Neuronal stem cell (in vitro differentiated cells): ENCODE measurements around the gene CCM2.

Experiments used
- DNase-seq: peaks from one replicate; pipeline ENCODE4 v3.0.0-alpha.2; 2013; ENCODE audit warnings: low spot score
- H2AFZ ChIP-seq: one replicate; pipeline ENCODE4 v1.6.1; 2013; ENCODE audit warnings: mild to moderate bottlenecking, low read length, inconsistent platforms
- H2AK5ac ChIP-seq: 2 replicates; pipeline ENCODE4 v1.6.1; 2013; ENCODE audit warnings: low read depth, mild to moderate bottlenecking, inconsistent platforms, low read length, moderate library complexity, mixed read lengths
- H2BK120ac ChIP-seq: 2 replicates; pipeline ENCODE4 v1.6.1; 2013; ENCODE audit warnings: low read depth, mild to moderate bottlenecking, inconsistent platforms, low read length, moderate library complexity, mixed read lengths
- H2BK12ac ChIP-seq: one replicate; pipeline ENCODE4 v1.6.1; 2013; ENCODE audit warnings: low read length, inconsistent platforms
- H2BK15ac ChIP-seq: 2 replicates; pipeline ENCODE4 v1.6.1; 2013; ENCODE audit warnings: mild to moderate bottlenecking, low read length, inconsistent platforms, mixed read lengths
- H2BK5ac ChIP-seq: one replicate; pipeline ENCODE4 v1.6.1; 2013; ENCODE audit warnings: inconsistent platforms, mild to moderate bottlenecking, low read length, moderate library complexity
- H3K14ac ChIP-seq: one replicate; pipeline ENCODE4 v1.6.1; 2013; ENCODE audit warnings: low read length, inconsistent platforms
- H3K18ac ChIP-seq: 2 replicates; pipeline ENCODE4 v1.6.1; 2013; ENCODE audit warnings: low read length, inconsistent platforms
- H3K23ac ChIP-seq: 2 replicates; pipeline ENCODE4 v1.6.1; 2013; ENCODE audit warnings: low read depth, mild to moderate bottlenecking, mixed read lengths, low read length, inconsistent platforms; ENCODE audit not compliant: poor library complexity
- H3K27ac ChIP-seq: replicated peaks from 3 replicates; pipeline ENCODE4 v1.5.1; 2013; ENCODE audit warnings: low read length, inconsistent platforms
- H3K27me3 ChIP-seq, 3 experiments: 2 replicates each; pipeline ENCODE4 v1.6.1; 2013; ENCODE audit warnings: low read length in 3 of 3, mild to moderate bottlenecking in 2 of 3, inconsistent platforms in 1 of 3, low read depth in 1 of 3, mixed read lengths in 1 of 3, moderate library complexity in 1 of 3; ENCODE audit not compliant: control insufficient read depth in 3 of 3, insufficient read depth in 3 of 3
- H3K36me3 ChIP-seq, 2 donors: replicated peaks in 1 of 2; 2 replicates each; pipeline ENCODE4 v1.6.1; 2013; ENCODE audit warnings: low read length in 2 of 2; ENCODE audit not compliant: control insufficient read depth in 2 of 2, insufficient read depth in 2 of 2
- H3K4ac ChIP-seq: 2 replicates; pipeline ENCODE4 v1.6.1; 2013; ENCODE audit warnings: inconsistent platforms, mild to moderate bottlenecking, low read length, moderate library complexity
- H3K4me1 ChIP-seq, 2 donors: 1 replicate in 1 of 2; 2 replicates in 1 of 2; pipeline ENCODE4 v1.6.1; 2013; ENCODE audit warnings: low read length in 2 of 2, low read depth in 1 of 2; ENCODE audit not compliant: control insufficient read depth in 2 of 2, insufficient read depth in 1 of 2
- H3K4me2 ChIP-seq: one replicate; pipeline ENCODE4 v1.6.1; 2013; ENCODE audit warnings: mild to moderate bottlenecking, low read length, inconsistent platforms; ENCODE audit not compliant: insufficient read depth, poor library complexity, severe bottlenecking
- H3K4me3 ChIP-seq, 2 donors: 2 replicates each; pipeline ENCODE4 v1.5.1; 2013; ENCODE audit warnings: low read length in 2 of 2, mild to moderate bottlenecking in 2 of 2, inconsistent platforms in 1 of 2, moderate library complexity in 1 of 2
- H3K79me1 ChIP-seq: one replicate; pipeline ENCODE4 v1.6.1; 2013; ENCODE audit warnings: low read depth, mild to moderate bottlenecking, inconsistent platforms, low read length, moderate library complexity
- H3K9ac ChIP-seq: one replicate; pipeline ENCODE4 v1.6.1; 2013; ENCODE audit warnings: mild to moderate bottlenecking, low read depth, low read length, inconsistent platforms; ENCODE audit not compliant: poor library complexity
- H3K9me3 ChIP-seq, 2 donors: replicated peaks in 1 of 2; 2 replicates each; pipeline versions ENCODE3 to v1.6.1; 2013; ENCODE audit warnings: low read length in 2 of 2, mild to moderate bottlenecking in 2 of 2, inconsistent platforms in 1 of 2, low read depth in 1 of 2, mixed read lengths in 1 of 2, moderate library complexity in 1 of 2; ENCODE audit not compliant: control insufficient read depth in 2 of 2, insufficient read depth in 1 of 2
- H4K8ac ChIP-seq: one replicate; pipeline ENCODE4 v1.6.1; 2013; ENCODE audit warnings: low read depth, mild to moderate bottlenecking, inconsistent platforms, low read length, moderate library complexity
- H4K91ac ChIP-seq: one replicate; pipeline ENCODE4 v1.6.1; 2013; ENCODE audit warnings: low read length, low read depth, mild to moderate bottlenecking, inconsistent platforms; ENCODE audit not compliant: poor library complexity
- WGBS, 2 donors: extraction: QIAGEN DNeasy Blood & Tissue Kit; methylation state at CpG; one replicate each; pipeline ENCODE4 v1.1.7; 2013; ENCODE audit warnings: missing lambda C conversion rate in 2 of 2, mixed read lengths in 1 of 2; ENCODE audit not compliant: insufficient read length in 2 of 2, insufficient replicate concordance in 1 of 2; ENCODE audit errors: extremely low coverage in 2 of 2; 5-methylcytosine and 5-hydroxymethylcytosine counted together

Gene CCM2

DNA sequence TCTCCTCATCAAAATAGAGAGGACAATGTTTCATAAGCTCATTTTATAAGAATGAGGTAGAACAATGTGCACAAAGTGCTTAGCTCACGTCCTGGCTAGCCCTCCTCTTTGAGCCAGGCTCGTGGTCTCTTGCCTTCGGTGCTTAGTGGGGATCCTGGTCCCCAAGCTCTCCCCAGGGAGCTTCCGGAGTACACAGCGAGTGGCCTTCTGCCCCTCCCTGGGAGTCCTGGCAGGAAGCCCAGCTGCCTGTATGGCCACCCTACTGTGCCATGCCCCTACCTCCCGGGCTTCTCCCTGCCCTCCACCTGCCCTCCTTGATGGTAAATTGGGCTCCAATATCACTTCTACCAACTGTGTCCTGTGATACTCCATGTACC is 22.1 kb upstream of the CCM2 start:
- no peak overlapping the region for H4K8ac ChIP-seq
- no peaks in the 10 kb centered on the region for H3K9me3 ChIP-seq
- H2BK12ac ChIP-seq = no peak overlapping the region
- H3K27me3 ChIP-seq = peaks cover 0 to 5% (median 0%) of the 10 kb centered on the region in 3 experiments
- H3K14ac ChIP-seq = peak overlapping the region; percentile 23
- H3K79me1 ChIP-seq = peaks cover 1% of the 10 kb centered on the region
- WGBS, 2 donors = no CpG with 5 or more reads among the region's 6 CpGs
- peaks cover 4 to 11% of the 10 kb centered on the region in 2 donors for H3K36me3 ChIP-seq
- no peaks in the 10 kb centered on the region for H3K4me1 ChIP-seq
- peak overlapping the region; percentile 15 for H3K9ac ChIP-seq
- no peak overlapping the region for H3K27ac ChIP-seq
- H2BK15ac ChIP-seq = no peak overlapping the region
- DNase-seq = no peak
- H2AK5ac ChIP-seq = no peak overlapping the region
- H2BK5ac ChIP-seq = no peak overlapping the region
- H2BK120ac ChIP-seq = no peak overlapping the region
- no peak overlapping the region for H4K91ac ChIP-seq
- no peak overlapping the region for H3K4ac ChIP-seq
- H3K4me3 ChIP-seq = no peak overlapping the region
- peak overlapping the region; percentile 86 for H3K23ac ChIP-seq
- H2AFZ ChIP-seq = no peak overlapping the region
- H3K4me2 ChIP-seq = no peak overlapping the region
- H3K18ac ChIP-seq = no peak overlapping the region

DNA sequence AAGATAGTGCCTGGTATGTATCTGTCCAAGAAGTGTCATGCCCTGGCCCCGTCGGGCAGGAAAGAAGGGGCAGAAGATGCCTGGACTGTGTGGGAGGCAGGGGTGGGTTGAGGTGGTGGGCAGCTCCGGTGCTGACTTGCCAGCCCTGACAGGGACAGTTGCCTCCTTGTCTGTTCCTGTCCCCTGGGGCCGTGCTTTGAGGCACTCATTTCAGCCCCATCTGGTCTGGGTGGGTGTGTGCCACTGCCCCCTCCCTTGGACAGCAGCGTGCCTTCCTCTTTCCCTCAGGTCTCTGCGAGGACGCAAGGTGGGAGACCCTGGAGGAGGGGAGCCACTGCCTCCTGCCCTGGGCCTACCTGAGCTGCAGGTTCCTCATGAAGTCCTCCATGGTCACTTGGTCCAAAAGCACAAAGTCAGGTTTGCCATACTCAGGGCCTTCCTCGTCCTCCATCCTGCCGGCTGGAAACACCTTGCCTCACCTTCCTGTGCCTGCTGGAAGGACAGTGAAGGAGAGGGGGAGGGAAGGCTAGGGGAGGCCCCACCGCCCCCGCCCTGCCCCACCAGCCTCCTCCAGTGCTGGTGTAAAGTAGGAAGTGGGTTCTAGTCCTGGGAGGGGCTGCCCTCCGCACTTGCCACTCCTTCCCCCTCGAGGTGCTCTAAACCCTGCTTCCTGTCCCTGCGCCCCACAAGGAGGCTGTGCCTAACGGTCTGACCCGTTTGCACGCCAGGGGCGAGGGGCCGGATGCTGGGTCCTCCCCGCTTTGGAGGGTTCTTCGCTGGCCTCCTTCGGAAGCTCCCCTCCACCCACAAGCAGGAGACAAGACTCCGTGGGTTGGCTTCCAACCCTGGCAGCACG is 21.3 kb upstream of the CCM2 start, which contains the start of gene MYO1G:
MYO1G (minus strand) TSS at position 505 of the 856 bp plus-strand sequence; CDS start at position 451, 54 bp downstream.
- Histone ChIP-seq H3K23ac (peak within 1 kb of the TSS; percentile 86), H3K4me3 (no peak within 1 kb of the TSS), H2BK5ac (no peak within 1 kb of the TSS), H3K27me3 (no peaks in the 10 kb centered on the region), H2AK5ac (no peak within 1 kb of the TSS), H3K18ac (no peak within 1 kb of the TSS), H3K4me2 (no peak within 1 kb of the TSS), H3K79me1 (peaks cover 1% of the 10 kb centered on the region), H3K36me3 (peaks cover 12 to 19% of the 10 kb centered on the region in 2 donors), H4K91ac (no peak within 1 kb of the TSS), H3K14ac (peak within 1 kb of the TSS; percentile 23), H2AFZ (no peak within 1 kb of the TSS), H4K8ac (peak within 1 kb of the TSS; percentile 53), H2BK12ac (no peak within 1 kb of the TSS), H2BK120ac (no peak within 1 kb of the TSS), H3K4ac (no peak within 1 kb of the TSS), H3K27ac (no peak within 1 kb of the TSS), H3K4me1 (no peaks in the 10 kb centered on the region), H2BK15ac (no peak within 1 kb of the TSS), H3K9ac (peak within 1 kb of the TSS; percentile 15), H3K9me3 (no peaks in the 10 kb centered on the region)
- no peak for DNase-seq
- WGBS, 2 donors = no CpG with 5 or more reads among the region's 24 CpGs

DNA sequence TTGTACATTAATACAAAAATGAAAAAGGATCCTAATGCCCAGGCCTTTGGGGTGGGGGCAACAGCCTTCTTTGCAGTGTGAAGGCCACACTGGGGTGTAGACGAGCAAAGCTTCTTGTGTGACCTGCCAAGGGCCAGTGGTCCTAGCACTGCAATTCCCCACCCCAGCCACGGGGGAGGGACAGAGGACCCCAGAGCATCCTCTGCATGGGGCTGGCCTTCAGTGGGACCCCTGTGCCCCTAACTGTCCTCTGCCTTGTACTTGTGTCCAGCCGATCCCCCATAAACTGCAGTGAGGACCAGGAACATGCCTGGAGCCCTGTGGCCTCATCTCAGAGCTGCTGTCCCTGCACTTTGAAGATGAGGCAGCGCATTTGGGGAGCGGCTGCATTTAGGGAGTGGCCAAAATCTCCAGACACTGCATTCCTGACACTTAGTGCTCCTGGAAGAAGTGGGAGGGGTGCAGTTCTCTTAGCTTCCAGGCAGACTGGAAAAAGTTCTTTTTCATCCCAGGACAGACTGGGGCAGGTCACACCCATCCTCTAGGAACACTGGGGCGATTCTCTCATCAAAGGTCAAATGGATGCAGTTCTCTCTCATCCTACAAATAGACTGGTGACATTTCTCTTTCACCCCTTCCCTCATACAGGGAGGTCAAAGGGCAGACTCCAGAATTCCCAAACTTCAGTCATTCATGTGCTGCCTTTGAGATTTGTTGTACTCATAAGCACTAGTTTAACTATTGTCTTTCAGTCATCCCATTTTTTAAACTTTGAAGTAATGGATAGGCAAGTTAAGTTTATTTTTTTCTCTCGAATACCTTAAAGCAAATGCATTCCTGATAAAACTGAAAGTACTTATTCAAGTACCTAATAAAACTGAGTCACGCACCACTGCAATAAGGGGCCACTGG is 20.3 kb upstream of the CCM2 start:
- Histone ChIP-seq H2BK15ac (no peak overlapping the region), H3K23ac (no peak overlapping the region), H3K4me3 (no peak overlapping the region), H3K4me2 (no peak overlapping the region), H3K18ac (no peak overlapping the region), H2BK5ac (no peak overlapping the region), H3K27ac (no peak overlapping the region), H3K14ac (no peak overlapping the region), H3K4ac (no peak overlapping the region), H2AFZ (no peak overlapping the region), H3K9ac (no peak overlapping the region), H3K27me3 (no peaks in the 10 kb centered on the region), H3K36me3 (peaks cover 22 to 29% of the 10 kb centered on the region in 2 donors), H3K79me1 (peaks cover 1% of the 10 kb centered on the region), H2BK12ac (no peak overlapping the region), H2AK5ac (no peak overlapping the region), H3K4me1 (peaks cover 0 to 3% of the 10 kb centered on the region in 2 donors), H3K9me3 (no peaks in the 10 kb centered on the region), H4K8ac (no peak overlapping the region), H2BK120ac (no peak overlapping the region), H4K91ac (no peak overlapping the region)
- no peak for DNase-seq
- no CpG with 5 or more reads among the region's 8 CpGs for WGBS, 2 donors
